WI38 (cell line): ENCODE results near the gene OSBPL1A.

Experiments
- H3K4me3 ChIP-seq: 2 replicates; pipeline ENCODE4 v1.5.1; 2011; ENCODE audit warnings: low read depth, mild to moderate bottlenecking, control low read depth, low read length
- TF ChIP-seq, protein P1 (sequence below): IDR thresholded peaks from 2 replicates; pipeline ENCODE4 v1.5.1; 2012; ENCODE audit warnings: low read depth, mild to moderate bottlenecking, control low read depth, low read length

OSBPL1A gene

DNA sequence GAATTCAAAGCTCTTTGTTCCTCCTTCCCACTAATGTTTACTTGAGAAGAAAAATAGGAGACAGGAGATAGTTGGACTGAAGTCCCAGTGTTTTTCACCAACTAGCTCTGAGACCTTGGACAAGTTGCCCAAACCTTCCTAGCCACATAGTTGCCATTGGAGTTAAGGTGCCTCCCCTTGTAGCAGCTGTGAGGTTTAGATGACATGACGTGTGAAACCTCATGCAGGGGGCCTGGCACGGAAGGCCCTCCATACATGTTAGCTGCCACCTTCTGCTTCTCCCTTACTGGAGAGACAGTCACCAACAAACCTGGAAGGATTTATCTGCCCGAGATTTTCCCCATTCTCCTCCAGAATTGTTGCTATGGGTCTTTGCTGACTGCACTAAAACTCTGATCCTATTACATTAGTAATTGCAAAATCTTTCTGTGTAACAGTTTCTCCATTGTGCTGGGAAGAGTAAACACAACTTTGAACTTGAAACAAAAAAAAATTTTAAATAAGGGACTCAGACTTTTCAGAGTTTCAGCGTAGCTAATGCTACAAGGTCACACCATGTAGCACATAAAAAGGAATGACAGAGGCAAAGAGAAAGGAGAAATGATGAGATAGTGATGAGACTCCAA is 282.6 kb downstream of the OSBPL1A start:
- H3K4me3 ChIP-seq: no peak overlapping the region
- TF ChIP-seq, protein P1, sequence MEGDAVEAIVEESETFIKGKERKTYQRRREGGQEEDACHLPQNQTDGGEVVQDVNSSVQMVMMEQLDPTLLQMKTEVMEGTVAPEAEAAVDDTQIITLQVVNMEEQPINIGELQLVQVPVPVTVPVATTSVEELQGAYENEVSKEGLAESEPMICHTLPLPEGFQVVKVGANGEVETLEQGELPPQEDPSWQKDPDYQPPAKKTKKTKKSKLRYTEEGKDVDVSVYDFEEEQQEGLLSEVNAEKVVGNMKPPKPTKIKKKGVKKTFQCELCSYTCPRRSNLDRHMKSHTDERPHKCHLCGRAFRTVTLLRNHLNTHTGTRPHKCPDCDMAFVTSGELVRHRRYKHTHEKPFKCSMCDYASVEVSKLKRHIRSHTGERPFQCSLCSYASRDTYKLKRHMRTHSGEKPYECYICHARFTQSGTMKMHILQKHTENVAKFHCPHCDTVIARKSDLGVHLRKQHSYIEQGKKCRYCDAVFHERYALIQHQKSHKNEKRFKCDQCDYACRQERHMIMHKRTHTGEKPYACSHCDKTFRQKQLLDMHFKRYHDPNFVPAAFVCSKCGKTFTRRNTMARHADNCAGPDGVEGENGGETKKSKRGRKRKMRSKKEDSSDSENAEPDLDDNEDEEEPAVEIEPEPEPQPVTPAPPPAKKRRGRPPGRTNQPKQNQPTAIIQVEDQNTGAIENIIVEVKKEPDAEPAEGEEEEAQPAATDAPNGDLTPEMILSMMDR: no peak

DNA sequence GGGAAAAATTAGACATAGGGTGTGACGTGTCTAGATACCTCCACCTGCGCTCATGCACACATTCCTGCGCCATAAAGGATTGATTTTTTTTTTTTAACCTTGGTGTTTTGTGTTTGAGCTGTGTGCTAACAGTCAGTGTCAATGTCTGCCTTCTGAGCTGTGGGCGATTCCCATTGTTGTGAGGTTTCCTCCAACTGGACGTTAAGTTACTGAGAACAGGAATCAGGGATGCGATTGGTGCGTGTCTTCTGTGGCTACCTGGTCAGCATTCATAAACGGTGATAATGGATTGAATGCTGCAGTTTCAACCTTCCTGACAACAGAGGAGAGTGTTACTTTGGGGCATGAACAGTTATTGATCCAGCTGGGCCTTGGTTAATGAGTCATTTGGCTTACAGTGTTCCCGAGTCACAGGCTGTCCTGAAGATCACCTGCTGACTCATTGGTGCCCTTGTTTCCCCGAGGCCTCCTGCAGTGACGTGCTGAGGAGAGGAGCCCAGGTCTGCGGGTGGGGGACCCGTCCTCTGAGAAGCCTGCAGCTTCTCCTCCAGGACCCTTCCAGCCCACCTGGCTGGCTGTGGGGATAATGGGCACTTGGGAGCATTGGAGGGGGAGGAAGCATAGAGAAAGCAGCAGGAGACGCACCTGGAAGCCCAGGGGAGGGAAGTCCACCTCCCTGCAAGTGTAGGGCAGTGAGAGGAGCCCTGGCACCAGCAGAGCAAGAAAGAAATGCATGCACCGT is 284.6 kb downstream of the OSBPL1A start:
- H3K4me3 ChIP-seq: no peak overlapping the region
- TF ChIP-seq, protein P1: no peak

DNA sequence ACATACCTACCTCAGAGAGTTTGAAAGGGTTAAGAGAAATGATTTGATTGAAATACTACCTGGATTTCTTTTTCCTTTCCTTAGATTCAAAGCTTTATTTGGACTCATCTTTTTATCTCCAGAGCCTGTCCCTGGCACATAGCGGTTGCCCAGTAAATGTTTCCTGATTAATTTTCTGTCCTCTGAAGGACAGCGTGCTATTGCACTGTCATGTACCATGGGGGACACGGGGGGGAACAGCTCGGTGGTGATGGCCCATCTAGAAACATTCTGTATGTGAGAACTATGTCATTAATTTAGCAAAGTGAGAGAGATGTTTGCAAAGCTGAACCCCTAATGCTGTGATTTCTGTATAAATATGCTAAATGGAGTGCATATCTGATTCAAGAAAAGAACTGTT is 285.2 kb downstream of the OSBPL1A start:
- TF ChIP-seq, protein P1: no peak

More for the DNA sequence above, 285.2 kb downstream of the OSBPL1A start:
- H3K4me3 ChIP-seq: no peak overlapping the region
